ENCODE measurements around the gene GLB1L2.

GLB1L2 gene

GRCh38 chr11:134358165-134358855, 26.5 kb downstream of the GLB1L2 start:
- Histone ChIP-seq H3K9me3 (0 out of 2 replicates have a peak, but pooled peaks cover 7% of the 10 kb centered on the region), H3K9ac (no peak overlapping the region), H3K36me3 (no peaks in the 10 kb centered on the region), H3K4me1 (peaks cover 36% of the 10 kb centered on the region), H3K27me3 (no peaks in the 10 kb centered on the region; the same call in 1 of the 2 replicates), H4K20me1 (peaks cover 20% of the 10 kb centered on the region; the same call in 1 of the 2 replicates), H3K4me3 (no peak overlapping the region), H3K4me2 (no peak overlapping the region), H3K27ac (no peak overlapping the region)
- TF ChIP-seq Cebpa-rat (IDR thresholded peaks at IDR 0.05) = no peak

- H3K36me3 ChIP-seq = no peaks in the 10 kb centered on the region
- no peak for TF ChIP-seq Cebpa-rat (IDR thresholded peaks at IDR 0.05)
- peaks cover 27% of the 10 kb centered on the region; the same call in 1 of the 2 replicates for H4K20me1 ChIP-seq
- H3K27ac ChIP-seq = no peak overlapping the region
- no peak overlapping the region for H3K4me3 ChIP-seq
- no peak overlapping the region for H3K9ac ChIP-seq
- H3K4me2 ChIP-seq = no peak overlapping the region
- H3K9me3 ChIP-seq = 0 out of 2 replicates have a peak, but pooled peaks cover under 1% of the 10 kb centered on the region
- no peaks in the 10 kb centered on the region; the same call in 1 of the 2 replicates for H3K27me3 ChIP-seq
- H3K4me1 ChIP-seq = peaks cover 42% of the 10 kb centered on the region
Observed at GRCh38 chr11:134358856-134359490, 27.2 kb downstream of the GLB1L2 start.

- Histone ChIP-seq H4K20me1 (peaks cover 33% of the 10 kb centered on the region; the same call in 1 of the 2 replicates), H3K27me3 (no peaks in the 10 kb centered on the region; the same call in 1 of the 2 replicates), H3K27ac (no peak overlapping the region), H3K9me3 (no peaks in the 10 kb centered on the region), H3K4me2 (peak overlapping the region; percentile 75; the same call in 1 of the 2 replicates), H3K4me3 (no peak overlapping the region), H3K4me1 (peaks cover 49% of the 10 kb centered on the region), H3K9ac (no peak overlapping the region), H3K36me3 (no peaks in the 10 kb centered on the region)
- no peak for TF ChIP-seq Cebpa-rat (IDR thresholded peaks at IDR 0.05)
Observed at GRCh38 chr11:134359646-134360045, 27.9 kb downstream of the GLB1L2 start.

- H3K4me1 ChIP-seq = peaks cover 55% of the 10 kb centered on the region
- no peaks in the 10 kb centered on the region; the same call in 1 of the 2 replicates for H3K27me3 ChIP-seq
- no peaks in the 10 kb centered on the region for H3K36me3 ChIP-seq
- H3K4me2 ChIP-seq = peak overlapping the region; percentile 75; the same call in 1 of the 2 replicates
- no peak overlapping the region for H3K4me3 ChIP-seq
- no peak for TF ChIP-seq Cebpa-rat (IDR thresholded peaks at IDR 0.05)
- H4K20me1 ChIP-seq = peaks cover 39% of the 10 kb centered on the region; the same call in 1 of the 2 replicates
- no peak overlapping the region for H3K9ac ChIP-seq
- no peak overlapping the region for H3K27ac ChIP-seq
- no peaks in the 10 kb centered on the region for H3K9me3 ChIP-seq
Observed at GRCh38 chr11:134360050-134360835, 28.5 kb downstream of the GLB1L2 start.

- H3K4me3 ChIP-seq = no peak overlapping the region
- H3K27me3 ChIP-seq = no peaks in the 10 kb centered on the region; the same call in 1 of the 2 replicates
- H3K4me1 ChIP-seq = peaks cover 60% of the 10 kb centered on the region
- H3K9ac ChIP-seq = no peak overlapping the region
- H3K4me2 ChIP-seq = peak overlapping the region; percentile 75
- H4K20me1 ChIP-seq = peaks cover 48% of the 10 kb centered on the region; the same call in 1 of the 2 replicates
- no peaks in the 10 kb centered on the region for H3K9me3 ChIP-seq
- no peak overlapping the region for H3K27ac ChIP-seq
- H3K36me3 ChIP-seq = no peaks in the 10 kb centered on the region
- TF ChIP-seq Cebpa-rat (IDR thresholded peaks at IDR 0.05) = no peak
Observed at GRCh38 chr11:134361661-134362060, 29.9 kb downstream of the GLB1L2 start.

- Histone ChIP-seq H3K4me3 (no peak overlapping the region), H3K4me1 (peaks cover 63% of the 10 kb centered on the region), H3K36me3 (no peaks in the 10 kb centered on the region), H3K27ac (no peak overlapping the region), H3K9me3 (no peaks in the 10 kb centered on the region), H4K20me1 (peaks cover 48% of the 10 kb centered on the region; the same call in 1 of the 2 replicates), H3K9ac (no peak overlapping the region), H3K27me3 (no peaks in the 10 kb centered on the region; the same call in 1 of the 2 replicates), H3K4me2 (peak overlapping the region; percentile 75)
- no peak for TF ChIP-seq Cebpa-rat (IDR thresholded peaks at IDR 0.05)
Observed at GRCh38 chr11:134362192-134362901, 30.6 kb downstream of the GLB1L2 start.

GRCh38 chr11:134363161-134363560, 31.4 kb downstream of the GLB1L2 start:
- Histone ChIP-seq H3K4me3 (no peak overlapping the region), H3K4me2 (peak overlapping the region; percentile 56), H4K20me1 (peaks cover 48% of the 10 kb centered on the region; the same call in 1 of the 2 replicates), H3K36me3 (no peaks in the 10 kb centered on the region), H3K9me3 (no peaks in the 10 kb centered on the region), H3K27ac (no peak overlapping the region), H3K9ac (no peak overlapping the region), H3K4me1 (peaks cover 67% of the 10 kb centered on the region), H3K27me3 (no peaks in the 10 kb centered on the region; the same call in 1 of the 2 replicates)
- TF ChIP-seq Cebpa-rat (IDR thresholded peaks at IDR 0.05) = no peak

GRCh38 chr11:134363592-134363991, 31.8 kb downstream of the GLB1L2 start:
- no peak for TF ChIP-seq Cebpa-rat (IDR thresholded peaks at IDR 0.05)
- peaks cover 67% of the 10 kb centered on the region for H3K4me1 ChIP-seq
- no peak overlapping the region for H3K4me3 ChIP-seq
- H4K20me1 ChIP-seq = peaks cover 48% of the 10 kb centered on the region; the same call in 1 of the 2 replicates
- no peaks in the 10 kb centered on the region; the same call in 1 of the 2 replicates for H3K27me3 ChIP-seq
- H3K36me3 ChIP-seq = no peaks in the 10 kb centered on the region
- H3K9ac ChIP-seq = no peak overlapping the region
- peak overlapping the region; percentile 56 for H3K4me2 ChIP-seq
- H3K27ac ChIP-seq = no peak overlapping the region
- H3K9me3 ChIP-seq = no peaks in the 10 kb centered on the region

- Histone ChIP-seq H3K9me3 (no peaks in the 10 kb centered on the region), H3K27me3 (no peaks in the 10 kb centered on the region; the same call in 1 of the 2 replicates), H4K20me1 (peaks cover 48% of the 10 kb centered on the region; the same call in 1 of the 2 replicates), H3K36me3 (no peaks in the 10 kb centered on the region), H3K4me1 (peaks cover 67% of the 10 kb centered on the region), H3K4me2 (peak overlapping the region; percentile 56), H3K4me3 (no peak overlapping the region), H3K9ac (no peak overlapping the region), H3K27ac (no peak overlapping the region)
- no peak for TF ChIP-seq Cebpa-rat (IDR thresholded peaks at IDR 0.05)
Observed at GRCh38 chr11:134364261-134364660, 32.5 kb downstream of the GLB1L2 start.
